CD4-positive, alpha-beta T cell treated with Interleukin-4 for 4 hours (primary cell): Measurements from ENCODE around the gene TEX2.
"Not testable (repeated sequence)": the region's sequence is repeated elsewhere in the genome, so short reads cannot be mapped to it uniquely, and the experiment has no call there.

Experiments
- DNase-seq: peaks from one replicate; pipeline ENCODE4 v3.0.0-alpha.2; 2020

The TEX2 gene

GRCh38 chr17:64180089-64181073 lies 82.7 kb downstream of the TEX2 start:
- no peak for DNase-seq

GRCh38 chr17:64179024-64179423 lies 84.0 kb downstream of the TEX2 start:
- not testable (repeated sequence) for DNase-seq

- no peak for DNase-seq
Measured at GRCh38 chr17:64178011-64178825, 84.8 kb downstream of the TEX2 start.

- no peak for DNase-seq
Measured at GRCh38 chr17:64177311-64178010, 85.6 kb downstream of the TEX2 start.

GRCh38 chr17:64176556-64176955 lies 86.5 kb downstream of the TEX2 start:
- no peak for DNase-seq

GRCh38 chr17:64174686-64175456 lies 88.2 kb downstream of the TEX2 start:
- peak; percentile 16 for DNase-seq

GRCh38 chr17:64173646-64174045 lies 89.4 kb downstream of the TEX2 start:
- DNase-seq: no peak

GRCh38 chr17:64172510-64172909 lies 90.5 kb downstream of the TEX2 start:
- no peak for DNase-seq

GRCh38 chr17:64171041-64171440 lies 92.0 kb downstream of the TEX2 start:
- no peak for DNase-seq

GRCh38 chr17:64170286-64170685 lies 92.8 kb downstream of the TEX2 start:
- no peak for DNase-seq

GRCh38 chr17:64167666-64168065 lies 95.4 kb downstream of the TEX2 start:
- DNase-seq: not testable (repeated sequence)

- DNase-seq: no peak
Measured at GRCh38 chr17:64166876-64167275, 96.2 kb downstream of the TEX2 start.

- no peak for DNase-seq
Measured at GRCh38 chr17:64165347-64165746, 97.7 kb downstream of the TEX2 start.

- no peak for DNase-seq
Measured at GRCh38 chr17:64164596-64165285, 98.3 kb downstream of the TEX2 start.

- DNase-seq: no peak
Measured at GRCh38 chr17:64163468-64163867, 99.6 kb downstream of the TEX2 start.

- no peak for DNase-seq
Measured at GRCh38 chr17:64162554-64162953, 100.5 kb downstream of the TEX2 start.

- no peak for DNase-seq
Measured at GRCh38 chr17:64161380-64162176, 101.5 kb downstream of the TEX2 start.

- no peak for DNase-seq
Measured at GRCh38 chr17:64160378-64160777, 102.7 kb downstream of the TEX2 start.

- DNase-seq: no peak
Measured at GRCh38 chr17:64158831-64159590, 104.0 kb downstream of the TEX2 start.

- DNase-seq: no peak
Measured at GRCh38 chr17:64158406-64158805, 104.7 kb downstream of the TEX2 start.
